ENCODE data around the gene CWC27.

CWC27 gene

GRCh38 chr5:64839936-64840335 is 71.2 kb downstream of the CWC27 start:
- DNase-seq = no peak

GRCh38 chr5:64840958-64841357 is 72.2 kb downstream of the CWC27 start:
- no peak for DNase-seq

- DNase-seq = no peak
Measured at GRCh38 chr5:64853777-64854176, 85.0 kb downstream of the CWC27 start.

DNA sequence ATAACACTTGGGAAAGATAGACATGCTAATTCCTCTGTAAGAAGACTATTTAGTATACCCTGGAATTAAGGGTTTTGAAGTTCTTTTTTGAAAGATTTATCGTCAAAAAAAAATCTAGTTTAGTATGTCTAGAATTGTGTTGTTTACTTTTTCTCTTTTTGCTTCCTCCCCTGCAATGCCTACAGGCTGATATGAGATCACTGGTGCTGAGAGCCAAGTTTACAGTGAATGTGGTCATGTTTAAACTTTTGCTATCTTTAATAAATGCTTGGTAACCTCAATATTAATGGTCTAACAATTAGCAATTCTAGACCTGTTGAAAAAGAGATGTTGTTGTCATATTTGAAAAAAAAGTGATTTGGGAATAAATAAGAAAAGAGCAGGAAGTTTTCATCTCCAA is 86.1 kb downstream of the CWC27 start:
- DNase-seq = no peak

DNA sequence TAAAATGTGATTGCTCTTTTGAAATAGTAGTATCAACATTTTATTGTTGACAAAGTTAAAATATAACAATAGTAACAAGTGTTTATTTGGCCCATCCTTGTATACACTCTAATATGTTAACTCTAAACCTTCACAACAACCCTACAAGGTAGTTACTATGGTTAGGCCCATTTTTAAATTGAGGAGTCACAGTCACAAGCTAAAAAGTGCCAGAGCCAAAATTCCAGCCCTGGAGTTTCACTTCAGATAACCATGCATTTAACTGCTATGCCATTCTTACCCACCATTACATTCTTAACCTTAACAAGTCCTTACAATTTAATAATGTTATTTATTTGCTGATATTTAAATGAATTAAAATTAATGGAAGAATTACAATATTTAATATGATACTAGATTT is 91.2 kb downstream of the CWC27 start:
- DNase-seq = no peak

DNA sequence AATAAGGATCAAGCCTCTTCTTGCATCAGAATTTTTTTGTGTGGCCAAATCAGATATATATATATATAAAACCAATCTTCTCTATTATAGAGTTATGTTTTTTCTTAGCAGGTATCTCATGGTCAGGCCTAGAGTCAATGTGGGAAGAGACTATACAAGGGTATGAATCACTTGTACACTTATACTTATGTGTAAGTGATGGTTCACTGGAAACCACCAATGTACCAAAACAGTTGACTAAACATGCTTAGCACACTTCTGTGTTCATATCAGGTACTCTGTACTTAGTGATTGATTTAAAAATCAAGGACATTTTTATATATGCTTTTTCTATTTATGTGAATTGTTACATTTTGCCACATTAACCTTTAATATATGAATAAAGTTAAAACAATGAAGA is 92.6 kb downstream of the CWC27 start:
- no peak for DNase-seq

DNA sequence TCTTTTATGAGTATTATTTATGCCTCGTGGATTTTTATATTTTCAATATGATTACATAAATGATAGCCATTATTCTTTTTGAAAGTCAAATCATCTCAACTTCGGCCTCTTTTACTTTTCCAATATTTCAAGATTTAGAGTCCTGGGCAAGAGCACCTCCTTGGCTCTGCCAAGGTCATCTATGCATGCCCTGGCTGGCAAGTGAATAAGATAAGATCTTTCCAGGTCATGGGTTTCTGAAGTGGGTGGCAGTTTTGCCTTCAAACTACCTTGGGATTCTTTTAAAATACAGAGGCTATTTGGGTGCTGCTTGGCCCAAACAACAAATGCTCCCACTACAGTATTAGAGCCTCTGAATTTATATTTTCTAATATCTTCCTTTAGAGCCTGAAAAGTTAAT is 95.4 kb downstream of the CWC27 start:
- DNase-seq = no peak

DNA sequence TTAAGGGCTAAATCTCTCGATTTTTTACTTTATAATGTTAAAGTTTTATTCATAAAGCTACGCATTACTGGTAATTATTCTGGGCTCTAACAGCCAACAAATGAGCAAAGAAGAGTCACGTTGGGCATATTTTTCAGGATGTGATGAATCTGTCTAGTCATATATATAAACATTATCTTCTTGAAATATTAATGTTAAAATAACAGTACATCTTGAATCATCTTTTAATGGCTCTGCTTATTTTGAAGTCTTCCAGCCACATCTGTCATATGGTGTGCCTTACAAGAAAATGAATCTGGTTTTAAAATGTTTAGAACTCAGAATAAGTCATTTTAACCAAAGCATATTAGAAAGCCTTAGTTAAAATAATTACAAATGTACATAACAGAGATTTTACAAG is 96.9 kb downstream of the CWC27 start:
- no peak for DNase-seq

- no peak for DNase-seq
Measured at GRCh38 chr5:64869419-64869818, 100.7 kb downstream of the CWC27 start.

DNA sequence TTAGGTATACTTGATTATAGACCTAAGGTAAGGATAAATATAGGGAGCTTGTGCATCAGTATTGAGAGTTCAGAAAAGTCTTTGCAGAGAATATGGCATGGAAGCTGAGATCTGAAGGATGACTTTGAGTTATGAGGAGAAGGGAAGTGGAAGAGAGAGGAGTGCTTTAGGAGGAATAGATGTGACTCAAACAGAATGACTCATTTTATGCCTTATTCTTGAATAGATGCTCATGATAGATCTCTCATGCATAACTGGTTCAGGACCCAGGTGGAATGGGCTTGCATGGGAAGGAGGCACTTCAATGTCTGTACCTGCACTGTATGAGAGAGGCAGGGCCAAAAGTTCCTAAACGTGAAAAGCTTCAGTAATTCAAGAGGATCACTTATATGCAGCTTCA is 103.3 kb downstream of the CWC27 start:
- no peak for DNase-seq

DNA sequence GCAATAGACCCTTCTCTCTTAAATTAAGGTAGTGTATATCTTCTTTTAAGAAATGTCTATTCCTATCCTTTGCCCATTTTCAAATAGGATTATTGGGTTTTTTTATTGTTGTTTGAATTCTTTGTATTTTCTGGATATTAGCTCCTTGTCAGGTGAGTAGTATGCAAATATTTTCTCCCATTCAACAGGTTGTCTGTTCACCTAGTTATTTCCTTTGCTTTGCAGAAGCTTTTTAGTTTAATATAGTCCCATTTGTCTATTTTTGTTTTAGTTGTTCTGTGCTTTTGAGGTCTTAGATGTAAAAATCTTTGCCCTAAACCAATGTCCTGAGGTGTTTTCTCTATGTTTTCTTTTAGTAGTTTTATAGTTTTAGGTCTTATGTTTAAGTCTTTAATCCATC is 104.7 kb downstream of the CWC27 start:
- DNase-seq = no peak

- DNase-seq = no peak
Measured at GRCh38 chr5:64874753-64875152, 106.0 kb downstream of the CWC27 start.

- DNase-seq = no peak
Measured at GRCh38 chr5:64876203-64876602, 107.5 kb downstream of the CWC27 start.

- no peak for DNase-seq
Measured at GRCh38 chr5:64880821-64881220, 112.1 kb downstream of the CWC27 start.

DNA sequence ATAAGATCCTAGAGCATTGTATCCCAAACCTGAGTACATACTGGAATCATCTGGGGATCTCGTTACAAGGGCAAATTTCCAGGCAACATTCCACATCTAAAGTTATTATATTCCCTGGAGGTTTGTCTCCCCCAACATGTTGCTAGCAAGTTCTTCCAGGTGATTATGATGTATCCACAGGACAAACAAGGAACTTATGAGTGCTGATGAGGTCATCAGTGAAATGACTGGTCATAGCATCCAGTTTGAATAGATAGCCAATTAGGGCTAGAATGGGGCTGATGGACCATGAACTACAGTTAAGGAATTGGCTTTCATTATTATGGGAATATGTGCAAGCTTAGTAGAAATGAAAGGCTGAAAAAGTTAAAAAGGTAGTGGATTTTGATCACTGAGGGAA is 115.2 kb downstream of the CWC27 start:
- no peak for DNase-seq

DNA sequence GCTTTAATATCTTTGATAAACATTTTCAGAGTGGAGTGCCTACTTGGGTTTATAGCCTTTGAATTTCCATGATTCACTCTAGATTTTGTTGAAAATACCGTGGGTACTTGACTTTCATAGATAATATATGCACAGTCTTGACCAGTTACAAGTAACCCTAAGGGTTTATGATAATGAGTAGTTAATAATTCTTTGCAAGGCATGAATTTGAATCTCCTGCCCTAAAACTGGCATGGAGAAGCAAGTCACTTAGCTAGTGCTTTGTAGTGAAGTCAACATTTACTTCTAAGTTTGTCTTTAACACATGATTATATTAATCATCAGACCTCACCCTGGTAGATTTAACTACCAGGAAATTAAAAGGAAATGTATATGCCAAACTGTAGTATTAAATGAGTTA is 115.8 kb downstream of the CWC27 start:
- no peak for DNase-seq

GRCh38 chr5:64887910-64888309 is 119.2 kb downstream of the CWC27 start:
- DNase-seq = no peak

DNA sequence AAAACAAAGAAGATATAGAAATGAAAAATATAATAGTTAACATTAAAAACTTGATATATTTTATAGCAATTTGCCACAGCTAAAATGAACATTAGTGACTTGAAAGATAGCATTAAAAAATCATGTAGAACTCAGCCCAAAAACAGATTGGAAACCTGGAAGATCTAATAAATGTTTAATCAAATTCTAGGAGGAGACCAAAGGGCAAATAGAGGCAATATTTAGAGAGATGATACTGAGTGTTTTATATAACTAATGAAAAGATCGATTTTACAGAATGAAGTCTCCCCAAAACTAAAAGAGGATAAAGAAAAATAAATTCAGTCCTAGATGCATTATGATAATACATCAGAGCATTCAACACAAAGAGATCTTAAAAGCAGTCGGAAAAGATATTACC is 127.0 kb downstream of the CWC27 start:
- DNase-seq = no peak

DNA sequence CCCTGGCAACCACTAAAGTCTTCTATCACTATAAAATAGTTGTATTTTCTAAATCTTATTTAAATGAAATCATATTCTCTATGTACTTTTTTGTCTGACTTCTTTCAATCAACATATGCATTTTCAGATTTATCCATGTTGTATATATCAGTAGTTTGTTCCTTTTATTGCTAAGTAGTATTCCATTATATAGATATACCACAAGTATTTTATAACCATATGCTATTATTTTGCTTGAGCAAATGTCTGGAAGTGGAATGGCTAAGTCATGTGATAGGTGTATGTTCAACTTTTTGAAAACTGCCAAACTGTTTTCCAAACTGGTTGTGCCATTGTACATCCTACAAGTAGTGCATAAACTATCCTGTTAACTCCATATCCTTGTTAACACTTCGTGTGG is 131.1 kb downstream of the CWC27 start:
- no peak for DNase-seq

DNA sequence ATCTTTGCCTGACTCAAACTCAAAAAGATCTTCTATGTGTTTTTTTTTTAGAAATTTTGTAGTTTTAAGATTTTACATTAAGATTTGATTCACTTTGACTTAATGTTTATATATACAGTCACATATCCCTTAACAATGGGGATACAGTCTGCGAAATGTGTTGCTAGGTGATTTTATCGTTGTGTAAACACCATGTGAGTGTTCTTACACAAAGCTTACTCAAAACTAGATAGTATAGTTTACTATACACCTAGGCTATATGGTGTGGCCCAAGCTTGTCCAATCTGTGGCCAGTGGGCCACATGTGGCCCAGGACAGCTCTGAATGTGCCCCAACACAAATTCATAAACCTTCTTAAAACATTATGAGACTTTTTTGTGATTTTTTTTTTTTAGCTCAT is 131.9 kb downstream of the CWC27 start:
- DNase-seq = no peak

GRCh38 chr5:64907399-64907798 is 138.7 kb downstream of the CWC27 start:
- peak in 1 of 2 donors; percentile 63 for DNase-seq

DNA sequence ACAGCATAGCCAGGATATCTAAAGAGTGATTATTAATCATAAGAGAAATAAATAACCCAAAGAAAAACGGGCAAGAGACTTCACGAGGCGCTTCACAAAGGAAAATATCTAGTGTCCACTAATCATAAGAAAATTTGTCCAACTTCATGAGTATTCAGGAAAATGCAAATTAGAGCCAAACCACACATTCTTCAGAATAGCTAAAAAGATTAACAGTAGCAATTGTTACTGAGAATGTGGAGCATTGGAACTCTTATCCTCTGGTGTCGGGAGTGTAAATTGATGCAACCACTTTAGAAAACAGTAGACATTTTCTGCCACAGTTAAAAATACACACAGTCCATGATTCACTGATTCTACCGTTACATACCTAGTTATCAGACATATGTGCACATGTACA is 145.7 kb downstream of the CWC27 start:
- no peak for DNase-seq

DNA sequence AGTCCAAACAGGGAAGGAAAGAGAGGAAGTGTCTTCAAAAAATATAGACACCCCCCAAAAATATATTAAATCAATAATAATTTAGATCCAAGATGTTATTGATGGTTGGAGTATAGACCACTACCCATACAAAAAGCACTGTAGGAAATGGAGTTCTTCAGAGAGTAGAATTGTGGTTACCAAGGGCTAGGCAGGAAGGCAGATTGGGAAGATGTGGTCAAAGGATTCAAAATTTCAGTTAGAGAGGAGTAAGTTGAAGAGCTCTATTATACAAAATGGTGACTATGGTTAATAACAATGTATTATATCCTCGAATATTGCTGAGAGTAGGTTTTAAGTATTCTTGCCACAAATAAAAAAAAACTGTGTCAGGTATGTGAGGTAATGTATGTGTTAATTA is 149.4 kb downstream of the CWC27 start:
- no peak for DNase-seq

DNA sequence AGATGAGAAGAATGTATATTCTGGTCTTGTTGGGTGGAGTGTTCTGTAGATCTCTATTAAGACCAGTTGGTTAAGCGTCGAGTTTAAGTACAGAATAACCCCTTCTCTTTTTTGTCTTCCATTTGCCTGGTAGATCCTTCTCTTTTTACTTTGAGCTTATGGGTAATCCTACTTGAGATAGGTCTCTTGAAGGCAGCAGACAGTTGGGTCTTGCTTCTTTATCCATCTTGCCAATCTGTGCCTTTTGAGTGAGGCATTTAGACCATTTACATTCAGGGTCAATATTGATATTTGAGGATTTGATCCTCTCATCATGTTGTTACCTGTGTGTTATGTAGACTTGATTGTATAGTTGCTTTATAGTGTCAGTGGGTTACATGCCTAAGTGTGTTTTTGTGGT is 152.7 kb downstream of the CWC27 start:
- no peak for DNase-seq

- DNase-seq = peak in 1 of 2 donors; percentile 10
Measured at GRCh38 chr5:64923151-64923685, 154.5 kb downstream of the CWC27 start.

- no peak for DNase-seq
Measured at GRCh38 chr5:64925123-64925522, 156.4 kb downstream of the CWC27 start.

Data from inflammatory macrophage treated with lipopolysaccharide for 1 hour (primary cell).